Stimulated activated CD8-positive, alpha-beta memory T cell treated with anti-CD3 and anti-CD28 coated beads, Interleukin-7, amount 100 ng/mL, for 4 hours (primary cell): Measurements from ENCODE around the gene NYNRIN.
"Not testable (repeated sequence)": the region's sequence is repeated elsewhere in the genome, so short reads cannot be mapped to it uniquely, and the experiment has no call there.

Experiments used
- DNase-seq, 2 donors: peaks; one replicate each; pipeline ENCODE4 v3.0.0-alpha.2; 2020; ENCODE audit warnings: low read depth in 2 of 2

NYNRIN gene

GRCh38 chr14:24431569-24432258 is 32.9 kb downstream of the NYNRIN start:
- DNase-seq: peak; percentile 77

GRCh38 chr14:24432259-24433131 is 33.7 kb downstream of the NYNRIN start:
- DNase-seq: no peak

- DNase-seq: no peak
Observed at GRCh38 chr14:24434036-24434435, 35.2 kb downstream of the NYNRIN start.

GRCh38 chr14:24434676-24435075 is 35.9 kb downstream of the NYNRIN start:
- no peak for DNase-seq

- DNase-seq: no peak
Observed at GRCh38 chr14:24435192-24435810, 36.5 kb downstream of the NYNRIN start.

GRCh38 chr14:24435998-24436354 is 37.2 kb downstream of the NYNRIN start:
- no peak for DNase-seq

GRCh38 chr14:24436355-24437019 is 37.7 kb downstream of the NYNRIN start:
- DNase-seq: no peak

GRCh38 chr14:24437020-24437735 is 38.4 kb downstream of the NYNRIN start:
- DNase-seq: no peak

GRCh38 chr14:24437736-24438067 is 38.9 kb downstream of the NYNRIN start:
- DNase-seq: no peak

GRCh38 chr14:24438223-24439097 is 39.7 kb downstream of the NYNRIN start:
- DNase-seq: no peak

GRCh38 chr14:24439257-24439656 is 40.5 kb downstream of the NYNRIN start:
- no peak for DNase-seq

GRCh38 chr14:24439830-24440605 is 41.2 kb downstream of the NYNRIN start:
- no peak for DNase-seq

- DNase-seq: no peak
Observed at GRCh38 chr14:24440606-24441399, 42.0 kb downstream of the NYNRIN start.

- no peak for DNase-seq
Observed at GRCh38 chr14:24441485-24441884, 42.7 kb downstream of the NYNRIN start.

- DNase-seq: no peak
Observed at GRCh38 chr14:24441904-24442239, 43.1 kb downstream of the NYNRIN start.

- peak; percentile 95 to 98 for DNase-seq
Observed at GRCh38 chr14:24442240-24443052, 43.6 kb downstream of the NYNRIN start, which contains the start of gene SDR39U1. Gene SDR39U1 (minus strand): TSS chr14:24442776. CDS start chr14:24442769, 7 bp downstream.

- DNase-seq: no peak
Observed at GRCh38 chr14:24443053-24443665, 44.4 kb downstream of the NYNRIN start.

GRCh38 chr14:24450828-24451227 is 52.0 kb downstream of the NYNRIN start:
- not testable (repeated sequence) for DNase-seq
